Uterus (tissue), 2 donors: ENCODE results near the gene HARS1.

Source experiments
- POLR2A ChIP-seq, 2 donors: fragments of 450-650 bp; IDR thresholded peaks; one replicate each; pipeline ENCODE4 v1.6.1; 2016; ENCODE audit warnings: antibody characterized with exemption in 2 of 2, mild to moderate bottlenecking in 1 of 2, moderate library complexity in 1 of 2
- TF ChIP-seq, protein P1 (sequence below), 4 experiments: fragments of 200-600 bp in 2 of 4; fragments of 450-650 bp in 2 of 4; sonication (generic) in 2 of 4; IDR thresholded peaks; one replicate each; pipeline ENCODE4 v1.5.1; 2016 to 2019; ENCODE audit warnings: antibody characterized with exemption in 4 of 4, mild to moderate bottlenecking in 2 of 4, moderate library complexity in 1 of 4

DNA sequence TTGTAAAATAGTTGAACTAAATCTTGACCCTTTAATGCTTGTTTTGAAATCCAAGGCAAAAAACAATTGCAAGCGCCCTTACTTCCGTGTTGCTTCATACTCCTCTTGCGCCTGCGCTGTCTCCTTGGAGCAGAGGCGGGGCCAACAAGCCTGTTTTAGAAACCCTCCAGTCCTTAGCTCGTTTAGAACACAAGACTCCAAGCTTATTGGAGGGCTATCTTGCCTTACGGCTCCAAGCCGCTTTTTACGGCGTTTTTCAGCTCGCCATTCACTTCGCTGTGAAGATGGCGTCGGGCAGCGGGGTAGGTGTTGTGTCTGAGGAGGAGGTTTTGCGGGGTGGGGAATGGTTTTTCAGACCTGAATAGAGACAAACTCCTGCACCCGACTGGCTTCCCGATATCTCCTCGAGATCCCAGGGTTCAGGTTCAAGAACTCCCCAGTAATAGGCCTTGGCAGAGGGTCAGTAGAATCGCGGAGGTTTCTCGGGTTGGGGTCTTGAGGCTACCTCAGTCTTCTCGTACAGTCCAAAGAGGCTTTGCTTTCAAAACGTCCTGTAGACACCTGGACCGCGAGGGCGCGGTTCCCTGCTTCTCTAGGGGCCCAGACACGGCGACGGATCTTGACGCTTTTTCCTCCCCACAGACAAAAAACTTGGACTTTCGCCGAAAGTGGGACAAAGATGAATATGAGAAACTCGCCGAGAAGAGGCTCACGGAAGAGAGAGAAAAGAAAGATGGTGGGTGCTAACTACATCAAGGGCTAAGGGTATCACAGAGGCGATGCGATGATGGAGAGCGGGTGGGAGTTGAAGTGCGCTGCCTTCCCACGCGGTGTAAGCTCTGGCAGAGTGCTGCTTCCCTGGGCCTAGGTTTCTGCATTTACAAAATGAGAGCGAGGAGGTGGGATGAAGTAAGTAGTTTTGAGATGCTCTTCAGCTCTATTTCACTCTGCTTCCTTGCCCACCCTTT lies 9.3 kb upstream of the HARS1 start, which contains the start of gene ZMAT2:
- TF ChIP-seq, protein P1, sequence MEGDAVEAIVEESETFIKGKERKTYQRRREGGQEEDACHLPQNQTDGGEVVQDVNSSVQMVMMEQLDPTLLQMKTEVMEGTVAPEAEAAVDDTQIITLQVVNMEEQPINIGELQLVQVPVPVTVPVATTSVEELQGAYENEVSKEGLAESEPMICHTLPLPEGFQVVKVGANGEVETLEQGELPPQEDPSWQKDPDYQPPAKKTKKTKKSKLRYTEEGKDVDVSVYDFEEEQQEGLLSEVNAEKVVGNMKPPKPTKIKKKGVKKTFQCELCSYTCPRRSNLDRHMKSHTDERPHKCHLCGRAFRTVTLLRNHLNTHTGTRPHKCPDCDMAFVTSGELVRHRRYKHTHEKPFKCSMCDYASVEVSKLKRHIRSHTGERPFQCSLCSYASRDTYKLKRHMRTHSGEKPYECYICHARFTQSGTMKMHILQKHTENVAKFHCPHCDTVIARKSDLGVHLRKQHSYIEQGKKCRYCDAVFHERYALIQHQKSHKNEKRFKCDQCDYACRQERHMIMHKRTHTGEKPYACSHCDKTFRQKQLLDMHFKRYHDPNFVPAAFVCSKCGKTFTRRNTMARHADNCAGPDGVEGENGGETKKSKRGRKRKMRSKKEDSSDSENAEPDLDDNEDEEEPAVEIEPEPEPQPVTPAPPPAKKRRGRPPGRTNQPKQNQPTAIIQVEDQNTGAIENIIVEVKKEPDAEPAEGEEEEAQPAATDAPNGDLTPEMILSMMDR (IDR thresholded peaks at IDR 0.05) = peak in 1 of 4 experiments; percentile 31
- peak; percentile 65 to 69 for TF ChIP-seq POLR2A (IDR thresholded peaks at IDR 0.05)
